ENCODE measurements around the gene CEP63. TPM values are rescaled to one million over a fixed set of nuclear protein-coding genes. Genes with fewer than 3 reads are reported as not detected.

Gene CEP63
- total RNA-seq, 1 donor from 2014 or later, result 24.8 TPM

DNA sequence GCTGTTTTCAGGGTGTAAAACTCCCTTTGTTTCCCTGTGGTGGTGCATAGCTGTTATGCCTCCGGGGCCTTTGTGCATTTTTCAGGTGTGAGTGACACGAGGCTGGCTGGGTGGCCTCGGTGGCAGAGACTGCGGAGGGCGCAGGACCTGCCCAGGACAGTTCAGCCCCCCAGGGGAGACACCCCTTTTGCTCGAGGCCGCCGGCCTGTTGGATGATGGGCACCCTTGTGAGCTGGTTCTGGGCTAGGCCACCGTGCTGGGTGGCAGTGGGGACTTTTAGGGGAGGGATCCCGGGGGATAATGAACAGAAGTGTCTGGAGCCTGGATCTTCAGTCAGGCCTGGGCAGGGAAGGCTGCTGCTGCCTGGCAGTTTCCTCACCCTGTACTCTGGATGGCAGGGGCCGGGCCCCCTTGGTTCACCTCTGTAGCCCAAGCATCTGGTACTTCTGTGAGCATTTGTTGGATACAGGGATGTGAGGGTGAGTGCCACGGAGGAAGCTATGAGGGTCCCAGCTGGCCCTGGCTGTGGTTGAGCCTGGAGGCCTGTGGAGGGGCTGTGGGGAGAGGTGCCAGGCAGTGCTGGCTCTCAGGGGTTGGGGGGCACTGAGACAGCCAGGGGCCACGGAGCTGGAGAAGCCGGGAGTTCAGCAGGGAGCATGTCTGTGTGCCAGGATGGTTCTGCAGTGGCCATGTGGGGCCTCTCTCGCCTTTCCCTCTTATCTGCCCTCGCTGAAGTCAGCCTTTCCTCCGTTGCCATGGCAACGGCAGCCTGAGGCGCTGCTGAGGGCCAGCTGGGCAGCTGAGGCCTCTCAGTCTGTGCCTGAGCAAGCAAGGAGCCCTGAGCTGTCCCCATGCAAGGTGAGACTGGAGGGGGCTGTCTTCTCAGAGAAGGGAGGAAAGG lies 115.9 kb downstream of the CEP63 start:
- H3K27ac Mint-ChIP-seq (ENCODE audit: unreplicated experiment), result no peak overlapping the region
- H3K27me3 Mint-ChIP-seq (ENCODE audit: low read depth), result peaks cover 11% of the 10 kb centered on the region
- H3K36me3 Mint-ChIP-seq (ENCODE audit: low read depth), result no peaks in the 10 kb centered on the region

DNA sequence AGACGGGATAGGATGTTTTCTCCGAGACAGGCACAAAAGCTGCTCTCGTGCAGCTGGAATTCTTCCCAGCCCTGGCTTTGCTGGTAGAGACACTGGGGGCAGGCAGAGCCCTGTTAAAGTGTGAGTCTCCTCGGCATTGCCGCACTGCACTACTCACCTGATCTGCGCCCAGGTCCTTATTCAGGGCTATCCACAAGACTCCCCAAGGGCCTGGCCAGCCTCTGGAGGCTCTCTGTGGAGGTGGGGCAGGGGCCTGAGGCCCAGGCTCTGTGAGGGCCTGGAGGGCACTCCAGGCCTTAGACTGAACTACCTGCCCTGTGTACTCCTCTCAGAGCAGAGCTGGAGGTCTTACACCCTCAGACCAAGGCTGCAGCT lies 116.6 kb downstream of the CEP63 start:
- Mint-ChIP-seq H3K36me3 (ENCODE audit: low read depth) (no peaks in the 10 kb centered on the region), H3K27ac (ENCODE audit: unreplicated experiment) (no peak overlapping the region), H3K27me3 (ENCODE audit: low read depth) (peaks cover 11% of the 10 kb centered on the region), H3K4me1 (ENCODE audit: low read depth) (peaks cover 9% of the 10 kb centered on the region), H3K9me3 (ENCODE audit: low read depth) (no peaks in the 10 kb centered on the region), H3K4me3 (ENCODE audit: unreplicated experiment) (no peak overlapping the region)
- no peak for DNase-seq (ENCODE audit: low spot score)
- TF ChIP-seq, protein P1, sequence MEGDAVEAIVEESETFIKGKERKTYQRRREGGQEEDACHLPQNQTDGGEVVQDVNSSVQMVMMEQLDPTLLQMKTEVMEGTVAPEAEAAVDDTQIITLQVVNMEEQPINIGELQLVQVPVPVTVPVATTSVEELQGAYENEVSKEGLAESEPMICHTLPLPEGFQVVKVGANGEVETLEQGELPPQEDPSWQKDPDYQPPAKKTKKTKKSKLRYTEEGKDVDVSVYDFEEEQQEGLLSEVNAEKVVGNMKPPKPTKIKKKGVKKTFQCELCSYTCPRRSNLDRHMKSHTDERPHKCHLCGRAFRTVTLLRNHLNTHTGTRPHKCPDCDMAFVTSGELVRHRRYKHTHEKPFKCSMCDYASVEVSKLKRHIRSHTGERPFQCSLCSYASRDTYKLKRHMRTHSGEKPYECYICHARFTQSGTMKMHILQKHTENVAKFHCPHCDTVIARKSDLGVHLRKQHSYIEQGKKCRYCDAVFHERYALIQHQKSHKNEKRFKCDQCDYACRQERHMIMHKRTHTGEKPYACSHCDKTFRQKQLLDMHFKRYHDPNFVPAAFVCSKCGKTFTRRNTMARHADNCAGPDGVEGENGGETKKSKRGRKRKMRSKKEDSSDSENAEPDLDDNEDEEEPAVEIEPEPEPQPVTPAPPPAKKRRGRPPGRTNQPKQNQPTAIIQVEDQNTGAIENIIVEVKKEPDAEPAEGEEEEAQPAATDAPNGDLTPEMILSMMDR (IDR thresholded peaks at IDR 0.05), result no peak

More for the DNA sequence above, 115.9 kb downstream of the CEP63 start:
- DNase-seq (ENCODE audit: low spot score), result peak; percentile 77
- H3K4me1 Mint-ChIP-seq (ENCODE audit: low read depth), result peaks cover 9% of the 10 kb centered on the region
- TF ChIP-seq, protein P1 (IDR thresholded peaks at IDR 0.05), result no peak
- no peak overlapping the region for H3K4me3 Mint-ChIP-seq (ENCODE audit: unreplicated experiment)
- H3K9me3 Mint-ChIP-seq (ENCODE audit: low read depth), result no peaks in the 10 kb centered on the region

GRCh38 chr3:134603480-134603879 lies 117.6 kb downstream of the CEP63 start:
- no peak for DNase-seq (ENCODE audit: low spot score)
- H3K4me3 Mint-ChIP-seq (ENCODE audit: unreplicated experiment), result no peak overlapping the region
- peaks cover 11% of the 10 kb centered on the region for H3K27me3 Mint-ChIP-seq (ENCODE audit: low read depth)
- no peak overlapping the region for H3K27ac Mint-ChIP-seq (ENCODE audit: unreplicated experiment)
- H3K9me3 Mint-ChIP-seq (ENCODE audit: low read depth), result no peaks in the 10 kb centered on the region
- peaks cover 9% of the 10 kb centered on the region for H3K4me1 Mint-ChIP-seq (ENCODE audit: low read depth)
- TF ChIP-seq, protein P1 (IDR thresholded peaks at IDR 0.05), result no peak
- H3K36me3 Mint-ChIP-seq (ENCODE audit: low read depth), result no peaks in the 10 kb centered on the region

DNA sequence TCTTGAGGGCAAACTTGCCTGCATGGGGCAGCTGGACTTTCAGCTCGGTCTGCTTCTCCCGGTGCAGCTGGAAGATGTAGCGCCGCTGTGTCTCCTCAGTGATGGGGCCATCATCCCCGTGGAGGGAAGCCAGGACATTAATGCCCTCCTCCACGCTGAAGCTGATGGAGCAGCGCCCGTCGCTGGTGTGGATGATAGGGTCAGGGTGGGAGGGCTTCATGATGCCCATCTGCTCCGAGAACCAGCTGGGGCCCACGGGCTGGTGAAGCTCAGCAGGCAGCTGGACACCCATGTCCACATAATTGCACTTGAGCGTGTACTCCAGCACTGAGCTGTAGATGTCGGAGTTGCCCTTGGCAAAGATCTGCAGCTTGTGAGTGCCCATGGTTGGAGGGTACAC lies 118.1 kb downstream of the CEP63 start:
- peak; percentile 62 for DNase-seq (ENCODE audit: low spot score)
- TF ChIP-seq, protein P1 (IDR thresholded peaks at IDR 0.05), result no peak
- Mint-ChIP-seq H3K4me1 (ENCODE audit: low read depth) (peaks cover 9% of the 10 kb centered on the region), H3K4me3 (ENCODE audit: unreplicated experiment) (no peak overlapping the region), H3K36me3 (ENCODE audit: low read depth) (no peaks in the 10 kb centered on the region), H3K27me3 (ENCODE audit: low read depth) (peaks cover 13% of the 10 kb centered on the region), H3K9me3 (ENCODE audit: low read depth) (no peaks in the 10 kb centered on the region), H3K27ac (ENCODE audit: unreplicated experiment) (no peak overlapping the region)

DNA sequence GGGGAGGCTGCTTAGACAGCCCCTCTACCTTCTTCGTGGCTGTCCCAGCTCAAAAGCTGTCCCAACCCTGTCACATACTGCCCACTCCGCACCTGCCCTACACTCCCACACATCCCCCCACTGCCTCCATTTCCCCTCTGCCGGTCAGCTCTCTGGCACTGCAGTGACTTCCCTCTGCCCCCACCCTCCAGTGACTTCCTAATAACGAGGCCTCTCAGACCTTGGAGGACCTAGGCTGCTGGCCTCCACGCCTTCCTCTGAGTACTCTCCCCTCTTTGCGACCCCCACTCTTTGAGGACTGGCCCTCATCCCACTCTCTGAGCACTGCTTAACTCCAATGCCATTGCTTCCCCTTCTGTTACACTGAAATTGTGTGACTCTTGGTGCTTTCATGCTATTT lies 119.7 kb downstream of the CEP63 start:
- Mint-ChIP-seq H3K27me3 (ENCODE audit: low read depth) (peaks cover 21% of the 10 kb centered on the region), H3K36me3 (ENCODE audit: low read depth) (no peaks in the 10 kb centered on the region), H3K4me3 (ENCODE audit: unreplicated experiment) (no peak overlapping the region), H3K9me3 (ENCODE audit: low read depth) (no peaks in the 10 kb centered on the region), H3K27ac (ENCODE audit: unreplicated experiment) (no peak overlapping the region), H3K4me1 (ENCODE audit: low read depth) (peaks cover 5% of the 10 kb centered on the region)
- no peak for DNase-seq (ENCODE audit: low spot score)
- TF ChIP-seq, protein P1 (IDR thresholded peaks at IDR 0.05), result no peak

Data from chondrocyte (in vitro differentiated cells).